Measurements from ENCODE around the gene CTTN.
"Not testable (repeated sequence)": the region's sequence is repeated elsewhere in the genome, so short reads cannot be mapped to it uniquely, and the experiment has no call there.

DNA sequence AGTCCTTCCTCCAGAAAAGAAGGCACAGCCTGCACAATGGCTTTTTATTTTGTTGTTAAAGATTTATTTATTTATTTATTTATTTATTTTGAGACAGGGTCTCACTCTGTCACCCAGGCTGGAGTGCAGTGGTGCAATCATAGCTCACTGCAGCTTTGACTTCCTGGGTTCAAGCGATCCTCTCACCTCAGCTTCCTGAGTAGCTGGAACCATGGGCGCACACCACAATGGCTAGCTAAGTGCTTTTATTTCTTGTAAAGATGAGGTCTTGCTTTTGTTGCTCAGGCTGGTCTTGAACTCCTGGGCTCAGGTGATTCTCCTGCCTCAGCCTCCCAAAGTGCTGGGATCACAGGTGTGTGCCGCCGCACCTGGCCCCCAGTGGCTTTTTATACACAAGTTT, 10.0 kb downstream of the CTTN start:
- TF ChIP-seq, protein P1, sequence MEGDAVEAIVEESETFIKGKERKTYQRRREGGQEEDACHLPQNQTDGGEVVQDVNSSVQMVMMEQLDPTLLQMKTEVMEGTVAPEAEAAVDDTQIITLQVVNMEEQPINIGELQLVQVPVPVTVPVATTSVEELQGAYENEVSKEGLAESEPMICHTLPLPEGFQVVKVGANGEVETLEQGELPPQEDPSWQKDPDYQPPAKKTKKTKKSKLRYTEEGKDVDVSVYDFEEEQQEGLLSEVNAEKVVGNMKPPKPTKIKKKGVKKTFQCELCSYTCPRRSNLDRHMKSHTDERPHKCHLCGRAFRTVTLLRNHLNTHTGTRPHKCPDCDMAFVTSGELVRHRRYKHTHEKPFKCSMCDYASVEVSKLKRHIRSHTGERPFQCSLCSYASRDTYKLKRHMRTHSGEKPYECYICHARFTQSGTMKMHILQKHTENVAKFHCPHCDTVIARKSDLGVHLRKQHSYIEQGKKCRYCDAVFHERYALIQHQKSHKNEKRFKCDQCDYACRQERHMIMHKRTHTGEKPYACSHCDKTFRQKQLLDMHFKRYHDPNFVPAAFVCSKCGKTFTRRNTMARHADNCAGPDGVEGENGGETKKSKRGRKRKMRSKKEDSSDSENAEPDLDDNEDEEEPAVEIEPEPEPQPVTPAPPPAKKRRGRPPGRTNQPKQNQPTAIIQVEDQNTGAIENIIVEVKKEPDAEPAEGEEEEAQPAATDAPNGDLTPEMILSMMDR (IDR thresholded peaks at IDR 0.05): not testable (repeated sequence)
- TF ChIP-seq POLR2AphosphoS5 (IDR thresholded peaks at IDR 0.05): not testable (repeated sequence)
